ENCODE results near the gene CSTB.

The CSTB gene

GRCh38 chr21:43811262-43812105, 35.4 kb upstream of the CSTB start:
- DNase-seq (ENCODE audit: extremely low read depth in 1 of 2, low read depth in 1 of 2) = no peak

- DNase-seq (ENCODE audit: extremely low read depth in 1 of 2, low read depth in 1 of 2) = peak; percentile 74 to 82
Measured at GRCh38 chr21:43810505-43811261, 34.6 kb upstream of the CSTB start.

GRCh38 chr21:43809853-43810504, 33.9 kb upstream of the CSTB start:
- no peak for DNase-seq (ENCODE audit: extremely low read depth in 1 of 2, low read depth in 1 of 2)

- no peak for DNase-seq (ENCODE audit: extremely low read depth in 1 of 2, low read depth in 1 of 2)
Measured at GRCh38 chr21:43809346-43809799, 33.3 kb upstream of the CSTB start.

GRCh38 chr21:43808832-43809251, 32.7 kb upstream of the CSTB start:
- DNase-seq (ENCODE audit: extremely low read depth in 1 of 2, low read depth in 1 of 2) = no peak

GRCh38 chr21:43808367-43808766, 32.3 kb upstream of the CSTB start:
- DNase-seq (ENCODE audit: extremely low read depth in 1 of 2, low read depth in 1 of 2) = no peak

- DNase-seq (ENCODE audit: extremely low read depth in 1 of 2, low read depth in 1 of 2) = no peak
Measured at GRCh38 chr21:43806017-43806710, 30.1 kb upstream of the CSTB start.

GRCh38 chr21:43805275-43805800, 29.2 kb upstream of the CSTB start:
- no peak for DNase-seq (ENCODE audit: extremely low read depth in 1 of 2, low read depth in 1 of 2)

- DNase-seq (ENCODE audit: extremely low read depth in 1 of 2, low read depth in 1 of 2) = no peak
Measured at GRCh38 chr21:43803558-43804300, 27.6 kb upstream of the CSTB start.

- no peak for DNase-seq (ENCODE audit: extremely low read depth in 1 of 2, low read depth in 1 of 2)
Measured at GRCh38 chr21:43802713-43803313, 26.7 kb upstream of the CSTB start.

GRCh38 chr21:43801006-43801783, 25.1 kb upstream of the CSTB start:
- no peak for DNase-seq (ENCODE audit: extremely low read depth in 1 of 2, low read depth in 1 of 2)

GRCh38 chr21:43800566-43800965, 24.5 kb upstream of the CSTB start:
- no peak for DNase-seq (ENCODE audit: extremely low read depth in 1 of 2, low read depth in 1 of 2)

- DNase-seq (ENCODE audit: extremely low read depth in 1 of 2, low read depth in 1 of 2) = no peak
Measured at GRCh38 chr21:43800124-43800523, 24.0 kb upstream of the CSTB start.

- no peak for DNase-seq (ENCODE audit: extremely low read depth in 1 of 2, low read depth in 1 of 2)
Measured at GRCh38 chr21:43799301-43799840, 23.3 kb upstream of the CSTB start.

- no peak for DNase-seq (ENCODE audit: extremely low read depth in 1 of 2, low read depth in 1 of 2)
Measured at GRCh38 chr21:43797925-43798715, 22.0 kb upstream of the CSTB start.

- no peak for DNase-seq (ENCODE audit: extremely low read depth in 1 of 2, low read depth in 1 of 2)
Measured at GRCh38 chr21:43797415-43797814, 21.3 kb upstream of the CSTB start.

- DNase-seq (ENCODE audit: extremely low read depth in 1 of 2, low read depth in 1 of 2) = no peak
Measured at GRCh38 chr21:43794857-43795256, 18.7 kb upstream of the CSTB start.

- DNase-seq (ENCODE audit: extremely low read depth in 1 of 2, low read depth in 1 of 2) = no peak
Measured at GRCh38 chr21:43794311-43794710, 18.2 kb upstream of the CSTB start.

Data from stimulated activated CD8-positive, alpha-beta memory T cell treated with anti-CD3 and anti-CD28 coated beads, Interleukin-7, amount 100 ng/mL, for 48 hours (primary cell).